Measurements from ENCODE around the gene GCNT3.

The GCNT3 gene

GRCh38 chr15:59605994-59606393, 5.6 kb upstream of the GCNT3 start:
- no peak for TF ChIP-seq MAX (IDR thresholded peaks at IDR 0.05; ENCODE audit: low read depth, low read length)
- TF ChIP-seq CTCF (IDR thresholded peaks at IDR 0.05; ENCODE audit: low read depth, low read length): no peak
- no peak for TF ChIP-seq POLR2A (IDR thresholded peaks at IDR 0.05; ENCODE audit: extremely low read depth, insufficient read length)
- no peak for TF ChIP-seq MYC (IDR thresholded peaks at IDR 0.05; ENCODE audit: low read depth, low read length)

GRCh38 chr15:59609730-59610712, 1.6 kb upstream of the GCNT3 start:
- DNase-seq (ENCODE audit: low read depth): peak; percentile 24
- no peak overlapping the region for H3K4me3 ChIP-seq (ENCODE audit: low read depth, low read length)
- TF ChIP-seq CTCF (IDR thresholded peaks at IDR 0.05; ENCODE audit: low read depth, low read length): no peak
- TF ChIP-seq MAX (IDR thresholded peaks at IDR 0.05; ENCODE audit: low read depth, low read length): no peak
- TF ChIP-seq POLR2A (IDR thresholded peaks at IDR 0.05; ENCODE audit: extremely low read depth, insufficient read length): no peak
- TF ChIP-seq MYC (IDR thresholded peaks at IDR 0.05; ENCODE audit: low read depth, low read length): no peak

More at GRCh38 chr15:59605994-59606393, 5.6 kb upstream of the GCNT3 start:
- DNase-seq (ENCODE audit: low read depth): no peak
- no peak overlapping the region for H3K4me3 ChIP-seq (ENCODE audit: low read depth, low read length)

GRCh38 chr15:59614153-59614552, 2.6 kb downstream of the GCNT3 start:
- H3K4me3 ChIP-seq (ENCODE audit: low read depth, low read length): no peak overlapping the region
- TF ChIP-seq POLR2A (IDR thresholded peaks at IDR 0.05; ENCODE audit: extremely low read depth, insufficient read length) (no peak), MAX (IDR thresholded peaks at IDR 0.05; ENCODE audit: low read depth, low read length) (no peak), MYC (IDR thresholded peaks at IDR 0.05; ENCODE audit: low read depth, low read length) (no peak), CTCF (IDR thresholded peaks at IDR 0.05; ENCODE audit: low read depth, low read length) (no peak)
- no peak for DNase-seq (ENCODE audit: low read depth)

GRCh38 chr15:59615661-59616060, 4.1 kb downstream of the GCNT3 start:
- no peak overlapping the region for H3K4me3 ChIP-seq (ENCODE audit: low read depth, low read length)

GRCh38 chr15:59616379-59616778, 4.8 kb downstream of the GCNT3 start:
- DNase-seq (ENCODE audit: low read depth): no peak
- no peak for TF ChIP-seq MYC (IDR thresholded peaks at IDR 0.05; ENCODE audit: low read depth, low read length)
- TF ChIP-seq CTCF (IDR thresholded peaks at IDR 0.05; ENCODE audit: low read depth, low read length): no peak
- TF ChIP-seq POLR2A (IDR thresholded peaks at IDR 0.05; ENCODE audit: extremely low read depth, insufficient read length): no peak
- no peak for TF ChIP-seq MAX (IDR thresholded peaks at IDR 0.05; ENCODE audit: low read depth, low read length)
- H3K4me3 ChIP-seq (ENCODE audit: low read depth, low read length): no peak overlapping the region

More at GRCh38 chr15:59615661-59616060, 4.1 kb downstream of the GCNT3 start:
- no peak for DNase-seq (ENCODE audit: low read depth)
- TF ChIP-seq CTCF (IDR thresholded peaks at IDR 0.05; ENCODE audit: low read depth, low read length) (no peak), MYC (IDR thresholded peaks at IDR 0.05; ENCODE audit: low read depth, low read length) (no peak), POLR2A (IDR thresholded peaks at IDR 0.05; ENCODE audit: extremely low read depth, insufficient read length) (no peak), MAX (IDR thresholded peaks at IDR 0.05; ENCODE audit: low read depth, low read length) (no peak)

Measured in NB4 (cell line).